ENCODE measurements around the gene TUBA8. TPM values are rescaled to one million over a fixed set of nuclear protein-coding genes. Genes with fewer than 3 reads are reported as not detected.
A peak's percentile ranks its signal among the peaks of the same experiment; 100 is the strongest.

The TUBA8 gene
- polyA plus RNA-seq, 3 donors = 0.18 to 2.1 (median 0.27) TPM

DNA sequence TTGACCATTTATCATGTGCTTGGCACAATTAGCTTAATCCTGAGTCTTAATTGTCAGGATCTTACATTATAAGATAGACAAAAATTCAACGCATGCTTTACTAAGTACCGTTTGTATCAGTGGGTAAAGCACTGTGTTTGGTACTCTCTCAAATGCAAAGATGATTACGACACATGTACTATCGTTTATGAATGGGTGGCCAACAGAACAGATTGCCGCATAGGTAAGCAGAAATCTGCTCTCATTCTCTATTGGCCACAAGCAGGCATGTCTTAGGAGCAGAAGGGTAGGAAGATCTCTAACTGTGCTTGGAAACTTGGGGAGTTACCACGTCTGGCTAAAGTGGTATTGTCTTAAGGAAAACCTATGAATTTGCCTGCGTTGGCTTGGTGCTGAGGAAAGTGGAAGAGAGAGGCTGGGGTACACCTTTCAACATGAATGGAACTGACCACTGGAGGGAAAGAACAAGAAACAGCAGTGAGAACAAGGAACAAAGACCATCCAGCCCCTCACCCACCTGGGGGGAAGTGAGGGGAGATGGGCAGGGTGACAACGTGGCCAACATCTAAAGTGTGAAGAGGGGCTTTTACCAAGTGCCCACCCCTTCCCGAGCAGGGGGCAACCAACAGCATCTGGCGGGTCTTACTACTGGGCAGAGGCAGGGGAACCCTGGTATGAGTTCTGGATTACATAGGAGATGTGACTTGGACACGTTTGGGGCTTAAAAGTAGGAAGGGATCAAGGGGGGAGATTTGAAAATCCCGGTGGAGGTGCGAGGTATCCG, 1.0 kb upstream of the TUBA8 start:
- no peak overlapping the region for H3K4me3 ChIP-seq (replicated peaks in 1 of 3; ENCODE audit: low read depth in 2 of 3, low read length in 3 of 3)
- H3K36me3 Mint-ChIP-seq = peaks cover 10 to 13% of the 10 kb centered on the region in 2 donors
- H3K27me3 Mint-ChIP-seq (ENCODE audit: low read depth in 3 of 3) = peaks cover 74 to 78% (median 76%) of the 10 kb centered on the region in 3 donors
- 44% methylated on average over 12 of the region's 14 CpGs for WGBS (ENCODE audit: insufficient coverage)
- peaks cover 13% of the 10 kb centered on the region for H4K20me1 ChIP-seq (ENCODE audit: insufficient read depth, low read length)
- intact Hi-C loops (cut with micrococcal nuclease) = no loop called here
- H3K4me1 Mint-ChIP-seq = peaks cover 21% of the 10 kb centered on the region
- H3K9me3 Mint-ChIP-seq = peaks cover 7 to 33% (median 28%) of the 10 kb centered on the region in 7 donors
- H3K9me3 ChIP-seq (replicated peaks in 1 of 2; ENCODE audit: control insufficient read depth in 1 of 2, insufficient read depth in 1 of 2, low read length in 2 of 2) = peaks cover 10 to 21% of the 10 kb centered on the region in 2 donors
- peaks cover 13 to 25% of the 10 kb centered on the region in 2 donors for H3K4me1 ChIP-seq (ENCODE audit: control insufficient read depth in 1 of 2, insufficient read depth in 2 of 2, low read length in 2 of 2)
- H3K79me2 ChIP-seq (ENCODE audit: insufficient read depth, low read length) = no peaks in the 10 kb centered on the region
- no peak for TF ChIP-seq CTCF (IDR thresholded peaks at IDR 0.05)
- no peak overlapping the region for H2AFZ ChIP-seq (ENCODE audit: insufficient read depth, low read depth, low read length, poor library complexity, severe bottlenecking)
- no peak for DNase-seq
- no peak overlapping the region for H3K4me2 ChIP-seq (replicated peaks; ENCODE audit: extremely low read depth, low read length, poor library complexity, severe bottlenecking)
- peaks cover 44 to 62% of the 10 kb centered on the region in 2 donors for H3K27me3 ChIP-seq (ENCODE audit: control insufficient read depth in 2 of 2, insufficient read depth in 2 of 2, low read length in 2 of 2)
- H3K36me3 ChIP-seq (replicated peaks in 1 of 2; ENCODE audit: control insufficient read depth in 1 of 2, insufficient read depth in 2 of 2, low read length in 2 of 2) = no peaks in the 10 kb centered on the region
- no peak overlapping the region for H3K27ac Mint-ChIP-seq
- peak overlapping the region in 1 of 2 donors; percentile 67 for H3K4me3 Mint-ChIP-seq
- H3K9ac ChIP-seq (ENCODE audit: insufficient read depth, low read length, poor library complexity, severe bottlenecking) = no peak overlapping the region
- H3K27ac ChIP-seq (ENCODE audit: low read depth in 1 of 2, low read length in 2 of 2) = no peak overlapping the region

- Histone ChIP-seq H3K27ac (ENCODE audit: low read depth in 1 of 2, low read length in 2 of 2) (no peak overlapping the region), H3K4me2 (replicated peaks; ENCODE audit: extremely low read depth, low read length, poor library complexity, severe bottlenecking) (peak overlapping the region; percentile 19), H2AFZ (ENCODE audit: insufficient read depth, low read depth, low read length, poor library complexity, severe bottlenecking) (no peak overlapping the region), H3K4me1 (ENCODE audit: control insufficient read depth in 1 of 2, insufficient read depth in 2 of 2, low read length in 2 of 2) (peaks cover 13 to 26% of the 10 kb centered on the region in 2 donors), H4K20me1 (ENCODE audit: insufficient read depth, low read length) (peaks cover 13% of the 10 kb centered on the region), H3K4me3 (replicated peaks in 1 of 3; ENCODE audit: low read depth in 2 of 3, low read length in 3 of 3) (no peak overlapping the region), H3K27me3 (ENCODE audit: control insufficient read depth in 2 of 2, insufficient read depth in 2 of 2, low read length in 2 of 2) (peaks cover 51 to 74% of the 10 kb centered on the region in 2 donors), H3K36me3 (replicated peaks in 1 of 2; ENCODE audit: control insufficient read depth in 1 of 2, insufficient read depth in 2 of 2, low read length in 2 of 2) (no peaks in the 10 kb centered on the region), H3K9ac (ENCODE audit: insufficient read depth, low read length, poor library complexity, severe bottlenecking) (no peak overlapping the region), H3K9me3 (replicated peaks in 1 of 2; ENCODE audit: control insufficient read depth in 1 of 2, insufficient read depth in 1 of 2, low read length in 2 of 2) (peaks cover 5 to 15% of the 10 kb centered on the region in 2 donors), H3K79me2 (ENCODE audit: insufficient read depth, low read length) (no peaks in the 10 kb centered on the region)
- Mint-ChIP-seq H3K4me1 (peaks cover 31% of the 10 kb centered on the region), H3K27ac (no peak overlapping the region), H3K4me3 (peak overlapping the region in 1 of 2 donors; percentile 75), H3K9me3 (peaks cover 3 to 21% (median 16%) of the 10 kb centered on the region in 7 donors), H3K36me3 (peaks cover 0 to 4% of the 10 kb centered on the region in 2 donors), H3K27me3 (ENCODE audit: low read depth in 3 of 3) (peaks cover 81 to 87% (median 81%) of the 10 kb centered on the region in 3 donors)
- intact Hi-C loops (cut with micrococcal nuclease) = no loop called here
- 24% methylated on average over 37 of the region's 39 CpGs for WGBS (ENCODE audit: insufficient coverage)
- no peak for TF ChIP-seq CTCF (IDR thresholded peaks at IDR 0.05)
- no peak for DNase-seq
These were observed 547 bp downstream of the TUBA8 start for GRCh38 chr22:18110954-18111758.
